ENCODE measurements around the gene TC2N.

DNA sequence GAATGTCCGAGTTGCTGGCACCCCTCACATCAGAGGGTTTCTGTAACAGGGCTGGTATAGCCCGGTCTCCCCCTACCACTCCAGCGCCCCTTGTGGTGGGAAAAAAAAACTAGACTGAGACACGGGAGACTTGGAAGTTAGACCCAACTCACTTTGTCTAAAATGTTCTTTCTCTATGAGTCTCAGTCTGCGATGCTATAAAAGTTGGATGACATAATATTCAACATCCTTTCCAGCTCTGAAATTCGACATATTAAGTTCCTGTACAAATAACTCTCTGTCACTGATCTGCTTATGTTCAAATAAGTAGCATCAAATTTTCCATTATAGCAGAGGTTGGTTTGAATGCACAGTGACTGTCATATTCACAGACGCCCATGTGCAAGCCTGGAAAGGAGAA, 25.7 kb upstream of the TC2N start:
- TF ChIP-seq, protein P1, sequence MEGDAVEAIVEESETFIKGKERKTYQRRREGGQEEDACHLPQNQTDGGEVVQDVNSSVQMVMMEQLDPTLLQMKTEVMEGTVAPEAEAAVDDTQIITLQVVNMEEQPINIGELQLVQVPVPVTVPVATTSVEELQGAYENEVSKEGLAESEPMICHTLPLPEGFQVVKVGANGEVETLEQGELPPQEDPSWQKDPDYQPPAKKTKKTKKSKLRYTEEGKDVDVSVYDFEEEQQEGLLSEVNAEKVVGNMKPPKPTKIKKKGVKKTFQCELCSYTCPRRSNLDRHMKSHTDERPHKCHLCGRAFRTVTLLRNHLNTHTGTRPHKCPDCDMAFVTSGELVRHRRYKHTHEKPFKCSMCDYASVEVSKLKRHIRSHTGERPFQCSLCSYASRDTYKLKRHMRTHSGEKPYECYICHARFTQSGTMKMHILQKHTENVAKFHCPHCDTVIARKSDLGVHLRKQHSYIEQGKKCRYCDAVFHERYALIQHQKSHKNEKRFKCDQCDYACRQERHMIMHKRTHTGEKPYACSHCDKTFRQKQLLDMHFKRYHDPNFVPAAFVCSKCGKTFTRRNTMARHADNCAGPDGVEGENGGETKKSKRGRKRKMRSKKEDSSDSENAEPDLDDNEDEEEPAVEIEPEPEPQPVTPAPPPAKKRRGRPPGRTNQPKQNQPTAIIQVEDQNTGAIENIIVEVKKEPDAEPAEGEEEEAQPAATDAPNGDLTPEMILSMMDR (IDR thresholded peaks at IDR 0.05), result no peak
- TF ChIP-seq POLR2AphosphoS5 (IDR thresholded peaks at IDR 0.05; ENCODE audit: insufficient read depth in 1 of 2, low read depth in 1 of 2), result no peak
- no peak for TF ChIP-seq POLR2A (IDR thresholded peaks at IDR 0.05)
